ENCODE measurements around the gene SEPTIN12.

The SEPTIN12 gene

DNA sequence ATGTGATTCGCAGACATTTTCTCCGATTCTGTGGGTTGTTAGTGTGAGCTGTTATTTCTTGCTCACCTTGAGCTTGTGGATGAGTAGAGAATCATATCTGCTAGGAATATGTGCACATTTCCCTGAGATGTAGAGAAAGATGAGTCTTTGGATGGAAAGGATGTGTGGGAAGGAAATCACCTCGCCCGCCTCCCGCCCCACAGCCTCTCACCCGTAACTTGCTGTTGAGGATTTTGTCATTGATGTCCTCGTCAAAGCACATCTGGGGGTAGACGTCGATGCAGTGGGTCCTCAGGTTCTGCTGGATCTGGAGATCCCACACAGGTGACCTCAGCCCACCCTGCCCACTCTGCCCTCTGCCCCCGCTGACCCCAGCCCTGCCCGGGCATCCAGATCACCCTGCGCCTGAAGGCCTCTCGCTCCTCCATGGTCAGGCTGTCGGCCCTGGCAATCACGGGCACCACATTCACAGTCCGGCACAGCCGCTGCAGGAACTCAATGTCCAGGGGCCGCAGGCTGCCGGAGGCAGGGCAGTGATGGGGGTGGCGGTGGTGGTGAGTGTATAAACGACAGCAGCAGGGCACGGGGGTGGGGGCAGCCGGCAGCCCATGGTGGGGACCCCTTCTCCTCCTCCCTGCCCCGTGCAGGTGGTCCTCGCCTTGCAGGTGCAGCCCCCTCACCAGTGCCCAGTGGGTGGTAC is 4.7 kb downstream of the SEPTIN12 start:
- no peak for DNase-seq

DNA sequence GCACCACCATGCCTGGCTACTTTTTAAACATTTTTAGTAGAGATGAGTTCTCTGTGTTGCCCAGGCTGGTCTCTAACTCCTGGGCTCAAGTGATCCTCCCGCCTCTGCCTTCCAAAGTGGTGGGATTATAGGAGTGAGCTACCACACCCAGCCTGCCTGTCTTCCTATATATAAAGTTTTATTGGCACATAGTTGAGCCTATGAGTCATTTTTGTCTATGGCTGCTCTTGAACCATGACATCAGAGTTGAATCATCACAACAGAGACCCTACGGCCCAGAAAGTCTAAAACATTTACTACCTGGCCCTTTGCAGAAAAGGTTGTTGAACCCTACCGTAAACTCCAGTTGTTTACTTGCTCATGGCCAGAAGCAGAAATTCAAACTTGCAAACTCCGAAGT is 7.9 kb downstream of the SEPTIN12 start:
- DNase-seq, result no peak

DNA sequence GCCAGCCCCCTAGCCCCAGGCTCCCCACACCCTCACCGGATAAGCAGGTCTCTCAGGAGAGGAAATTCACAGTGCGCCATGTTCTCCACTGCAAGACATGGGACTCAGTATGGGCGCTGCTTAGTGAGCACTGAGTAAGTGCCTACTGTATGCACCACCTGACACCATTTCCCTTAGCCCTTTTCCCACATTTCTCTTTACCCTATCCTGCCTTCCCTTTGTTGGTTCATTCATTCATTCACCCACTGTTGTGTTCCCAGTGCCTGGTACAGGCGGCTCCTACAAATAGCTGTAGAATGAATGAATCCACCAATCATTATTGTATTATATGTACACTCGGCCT is 10.1 kb downstream of the SEPTIN12 start:
- no peak for DNase-seq

DNA sequence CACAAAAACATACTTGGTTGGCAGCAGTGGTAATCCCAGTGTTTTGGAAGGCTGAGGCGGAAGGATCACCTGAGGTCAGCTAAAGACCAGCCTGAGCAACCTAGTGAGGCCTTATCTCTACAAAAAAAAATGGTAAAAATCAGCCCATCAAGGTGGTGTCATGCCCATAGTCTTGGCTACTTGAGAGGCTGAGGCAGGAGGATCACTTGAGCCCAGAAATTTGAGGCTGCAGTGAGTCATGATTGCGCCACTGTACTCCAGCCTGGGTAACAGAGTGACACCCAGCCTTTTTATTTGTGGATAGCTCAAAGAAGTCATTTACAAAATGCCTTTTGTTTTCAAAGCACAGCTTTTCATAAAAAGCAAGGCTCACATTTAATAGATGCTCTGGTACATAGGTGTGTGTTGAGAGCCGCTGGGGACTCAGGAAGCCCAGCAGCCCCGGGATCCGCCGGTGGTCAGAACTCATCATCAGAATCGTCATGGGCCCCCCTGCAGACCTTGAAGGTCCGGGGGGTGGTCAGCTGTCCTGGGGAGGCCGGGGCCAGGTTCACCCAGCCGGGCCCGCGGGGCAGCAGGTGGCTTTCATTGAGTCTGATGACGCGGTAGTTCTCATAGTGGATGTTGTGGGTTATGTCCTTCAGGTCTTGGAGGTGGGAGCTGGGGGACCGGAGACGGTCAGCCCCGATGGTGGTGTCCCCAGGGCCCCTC is 10.7 kb downstream of the SEPTIN12 start:
- DNase-seq, result no peak

DNA sequence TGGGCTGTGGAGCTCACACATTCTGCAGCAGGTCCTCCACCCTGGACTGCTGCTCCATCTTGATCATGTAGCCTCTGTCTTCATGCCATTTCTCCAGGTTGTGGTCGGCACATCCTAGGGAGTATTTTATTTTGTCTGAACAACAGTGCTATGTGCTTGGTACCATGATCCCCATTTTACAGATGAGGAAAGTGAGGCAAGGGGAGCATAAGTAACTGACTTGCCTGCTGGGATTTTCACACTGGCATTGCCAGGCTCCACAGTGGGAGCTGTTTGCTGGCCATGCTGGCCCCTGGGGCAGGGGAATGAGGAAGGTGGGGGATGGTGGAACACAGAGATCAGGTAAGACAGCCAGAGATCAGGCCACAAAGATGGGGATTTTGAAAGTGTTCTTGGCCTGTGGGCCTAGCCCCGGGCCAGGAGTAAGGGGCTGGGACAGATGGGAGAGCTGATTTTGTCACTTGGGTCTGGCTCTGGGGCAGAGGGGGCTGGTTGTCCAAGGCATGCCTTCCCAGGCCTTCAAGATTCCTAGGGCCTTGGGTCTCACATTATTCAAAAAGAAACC is 11.9 kb downstream of the SEPTIN12 start:
- no peak for DNase-seq

DNA sequence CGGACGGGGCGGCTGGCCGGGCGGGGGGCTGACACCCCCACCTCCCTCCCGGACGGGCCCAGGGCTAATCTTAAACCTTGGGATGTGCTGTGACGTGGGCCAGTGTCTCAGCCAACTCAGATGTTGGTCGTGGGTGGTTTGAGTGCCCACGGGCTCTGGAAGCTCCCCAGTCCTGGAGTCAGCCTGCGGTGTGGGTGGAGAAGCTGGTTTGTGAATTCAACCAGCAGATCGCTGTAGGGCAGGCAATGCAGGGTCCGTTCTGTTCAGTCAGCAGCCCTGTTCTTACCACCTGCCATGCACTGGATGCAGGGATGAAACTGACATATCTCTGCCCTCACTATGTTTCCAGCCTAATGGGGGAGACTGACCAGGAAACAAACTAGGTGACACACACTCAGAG is 13.1 kb downstream of the SEPTIN12 start:
- no peak for DNase-seq

DNA sequence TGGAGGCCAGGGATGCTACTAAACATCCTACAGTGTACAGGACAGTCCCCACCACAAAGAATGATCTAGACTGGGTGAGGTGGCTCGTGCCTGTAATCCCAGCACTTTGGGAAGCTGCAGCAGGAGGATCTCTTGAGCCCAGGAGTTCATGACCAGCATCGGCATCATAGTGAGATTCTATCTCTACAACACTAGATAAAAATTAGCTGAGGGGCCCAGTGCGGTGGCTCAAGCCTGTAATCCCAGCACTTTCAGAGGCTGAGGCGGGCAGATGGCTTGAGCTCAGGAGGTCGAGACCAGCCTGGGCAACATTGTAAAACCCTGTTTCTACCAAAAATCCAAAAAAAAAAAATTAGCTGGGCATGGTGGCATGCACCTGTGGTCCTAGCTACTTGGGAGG is 15.8 kb downstream of the SEPTIN12 start:
- no peak for DNase-seq

DNA sequence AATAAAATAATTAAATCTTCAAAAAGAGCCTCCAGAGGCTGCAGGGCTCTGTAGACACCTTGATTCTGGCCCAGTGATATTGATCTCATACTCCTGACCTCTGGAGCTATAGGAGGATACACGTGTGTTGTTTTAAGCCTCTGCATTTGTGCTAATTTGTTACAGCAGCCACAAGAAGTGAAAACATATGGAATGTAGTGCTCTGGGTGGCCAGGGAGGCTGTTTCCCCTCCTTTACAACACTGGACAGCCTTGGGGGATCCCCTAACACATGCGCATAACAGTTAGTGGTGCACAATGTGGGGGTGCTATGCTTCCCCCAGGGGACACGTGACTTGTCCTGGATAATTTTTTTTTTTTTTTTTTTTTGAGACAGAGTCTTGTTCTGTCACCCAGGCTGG is 16.5 kb downstream of the SEPTIN12 start:
- no peak for DNase-seq

DNA sequence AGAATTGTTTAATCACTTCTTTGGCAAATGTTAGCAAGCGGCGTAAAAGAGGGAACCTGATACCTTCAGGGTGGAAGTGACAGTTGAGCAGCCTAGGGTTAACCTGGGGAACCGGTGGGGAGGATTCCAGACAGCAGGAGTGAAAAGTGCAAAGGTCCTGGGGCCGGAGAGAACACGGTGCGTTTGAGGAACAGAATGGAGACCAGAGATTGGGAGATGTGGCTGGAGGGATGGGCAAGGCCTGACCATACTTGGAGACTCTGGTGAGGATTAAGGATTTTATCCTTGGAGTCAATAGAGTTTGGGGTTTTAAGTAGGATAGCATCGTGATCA is 18.9 kb downstream of the SEPTIN12 start:
- DNase-seq, result no peak

DNA sequence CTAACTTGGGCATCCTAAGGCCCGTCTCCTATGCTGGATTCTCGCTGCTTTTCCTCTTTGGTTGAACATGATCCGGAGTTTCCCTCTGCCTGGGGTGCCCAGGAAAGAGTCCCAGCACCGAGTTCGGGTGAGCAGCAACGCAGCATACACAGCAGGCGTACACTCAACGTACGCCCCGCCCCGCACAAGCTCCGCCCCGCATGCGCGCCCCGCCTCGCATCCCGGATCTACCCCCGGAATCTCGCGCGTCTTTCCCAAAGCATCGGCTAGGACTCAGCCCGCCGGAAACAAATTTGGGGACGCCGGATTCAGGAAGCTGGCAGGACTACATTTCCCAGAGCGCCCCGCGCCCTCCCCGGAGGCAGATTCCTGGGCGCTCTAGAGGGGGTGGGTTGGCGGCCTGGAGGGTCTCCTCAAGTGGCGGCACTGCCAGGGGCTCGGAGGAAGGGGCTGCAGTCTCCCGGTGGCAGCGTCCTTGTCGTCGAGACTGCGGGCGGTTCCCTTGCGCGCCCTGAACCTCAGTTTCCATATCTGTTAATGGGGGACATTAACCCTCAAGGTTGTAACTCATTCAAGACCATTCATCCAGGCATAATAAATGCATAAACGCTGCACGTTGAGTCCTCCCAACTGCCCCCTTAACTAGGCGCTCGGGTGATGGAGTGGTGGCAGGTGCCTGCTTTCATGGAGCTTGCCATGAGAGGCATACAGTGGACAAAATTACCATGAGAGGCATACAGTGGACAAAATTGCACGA is 19.4 kb downstream of the SEPTIN12 start:
- peak; percentile 94 for DNase-seq

DNA sequence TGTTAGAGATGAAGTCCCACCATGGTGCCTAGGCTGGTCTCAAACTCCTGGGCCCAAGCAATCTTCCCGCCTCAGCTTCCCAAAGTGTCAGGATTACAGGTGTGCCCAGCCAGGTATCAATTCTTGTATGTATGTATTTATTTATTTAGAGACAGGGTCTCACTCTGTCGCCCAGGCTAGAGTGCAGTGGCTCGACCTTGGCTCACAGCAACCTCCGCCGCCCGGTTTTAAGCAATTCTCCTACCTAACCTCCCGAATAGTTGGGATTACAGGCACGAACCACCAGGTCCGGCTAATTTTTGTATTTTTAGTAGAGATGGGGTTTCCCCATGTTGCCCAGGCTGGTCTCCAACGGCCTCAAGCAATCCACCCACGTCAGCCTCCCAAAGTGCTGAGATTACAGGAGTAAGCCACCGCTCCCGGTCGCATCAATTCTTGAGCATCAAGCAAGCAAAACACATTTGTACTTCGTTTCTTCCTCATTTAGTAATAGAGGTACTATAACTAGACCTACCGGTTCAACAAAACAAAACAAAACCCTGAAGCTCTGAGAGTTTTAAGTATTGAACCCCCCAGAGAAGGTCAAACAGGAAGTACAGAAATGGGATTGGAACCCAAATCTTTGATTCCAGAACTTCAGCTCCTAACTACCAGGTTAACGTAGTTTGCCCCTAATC is 20.1 kb downstream of the SEPTIN12 start:
- DNase-seq, result no peak

DNA sequence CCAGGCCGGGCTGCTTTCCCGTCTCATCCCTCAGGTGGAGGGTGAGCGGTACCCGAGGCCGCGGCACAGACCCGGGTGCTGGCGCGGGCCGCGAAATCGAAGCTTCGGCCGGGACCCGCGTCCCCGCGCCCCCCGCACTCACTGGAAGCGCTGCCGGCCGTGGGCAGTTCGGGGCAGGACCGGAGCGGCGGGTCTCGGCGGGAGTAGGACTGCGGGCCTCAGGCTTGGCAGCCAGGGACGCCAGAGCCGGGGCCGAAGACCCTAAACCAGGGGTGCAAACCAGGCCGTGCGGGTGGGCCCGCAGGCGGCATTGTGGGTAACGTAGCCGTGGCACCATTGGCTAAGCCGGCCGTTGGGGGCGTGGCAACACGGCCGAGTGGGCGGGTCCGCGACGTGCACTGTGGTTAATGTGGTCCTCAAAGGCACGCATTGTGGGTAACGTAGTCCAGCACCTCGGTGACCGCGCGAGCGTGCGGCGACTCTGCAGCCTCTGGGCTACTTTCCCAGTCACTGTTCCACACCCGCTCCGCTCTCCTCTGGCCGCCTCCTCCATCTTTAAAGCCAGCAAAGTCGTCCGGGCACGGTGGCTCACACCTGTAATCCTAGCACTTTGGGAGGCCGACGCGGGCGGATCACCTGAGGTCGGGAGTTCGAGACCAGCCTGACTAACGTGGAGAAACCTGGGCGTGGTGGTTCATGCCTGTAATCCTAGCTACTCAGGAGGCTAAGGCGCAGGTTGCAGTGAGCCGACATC is 21.1 kb downstream of the SEPTIN12 start, which contains the start of gene ZNF500:
ZNF500 (minus strand) TSS at position 288 of the 754 bp plus-strand sequence. CDS start 1,184 bp downstream, outside the sequence.
- peak; percentile 94 for DNase-seq

DNA sequence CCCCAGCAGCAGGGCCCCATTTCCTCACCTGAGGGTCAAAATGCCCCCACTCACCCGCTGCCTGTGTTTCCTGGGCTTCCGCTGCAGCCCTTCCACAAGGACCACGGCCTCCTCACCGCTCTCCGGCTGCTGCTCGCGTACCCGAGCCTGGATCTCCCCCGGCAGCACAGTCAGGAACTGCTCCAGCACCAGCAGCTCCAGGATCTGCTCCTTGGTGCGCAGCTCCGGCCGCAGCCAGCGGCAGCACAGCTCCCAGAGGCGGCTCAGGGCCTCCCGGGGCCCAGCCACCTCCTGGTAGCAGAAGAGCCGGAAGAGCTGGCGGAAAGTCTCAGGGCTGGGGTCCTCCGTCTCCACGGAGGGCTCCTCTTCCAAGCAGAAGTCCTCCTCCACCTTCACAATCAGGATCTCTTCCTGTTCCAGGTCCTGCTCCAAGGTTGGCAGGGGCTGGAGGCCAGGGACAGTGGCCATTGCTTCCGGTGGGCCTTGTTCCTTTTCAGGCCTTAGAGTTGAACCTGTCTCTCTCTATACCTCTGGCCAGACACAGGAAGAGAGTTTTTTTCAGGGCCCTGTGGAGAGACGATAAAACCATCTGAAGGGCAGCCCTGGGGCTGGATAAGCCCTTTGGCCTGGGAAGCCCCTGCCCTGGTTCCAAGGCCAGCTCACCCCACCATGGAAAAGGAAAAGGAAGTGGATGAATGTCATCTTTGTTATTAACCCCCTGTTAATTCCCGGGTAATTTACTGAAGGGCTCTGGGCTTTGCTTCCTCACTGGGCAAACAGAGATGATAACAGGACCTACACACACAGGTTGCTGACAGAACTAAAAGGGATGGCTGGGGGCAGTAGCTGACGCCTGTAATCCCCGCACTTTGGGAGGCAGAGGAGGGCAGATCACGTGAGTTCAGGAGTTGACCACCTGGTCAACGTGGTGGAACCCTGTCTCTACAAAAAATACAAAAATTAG is 22.4 kb downstream of the SEPTIN12 start:
- no peak for DNase-seq

DNA sequence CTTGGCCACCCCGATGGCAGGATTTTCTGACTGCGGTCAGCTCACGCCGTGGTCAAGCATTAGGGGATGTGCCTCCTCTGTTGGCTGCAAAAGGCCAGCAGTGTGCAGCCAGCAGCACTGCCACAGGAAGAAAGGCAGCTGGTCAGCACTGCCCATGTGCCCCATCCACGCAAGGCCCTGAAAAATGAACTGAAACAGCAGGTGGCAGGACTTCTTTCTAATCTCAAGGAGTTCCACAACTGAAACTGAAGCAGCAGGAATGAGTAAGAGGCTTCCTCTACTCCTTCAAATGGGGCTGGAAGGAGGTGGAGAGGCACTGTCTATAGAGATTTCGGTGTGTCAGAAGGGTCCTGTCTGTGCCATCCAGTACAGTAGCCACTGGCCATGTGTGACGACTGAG is 24.4 kb downstream of the SEPTIN12 start:
- no peak for DNase-seq

DNA sequence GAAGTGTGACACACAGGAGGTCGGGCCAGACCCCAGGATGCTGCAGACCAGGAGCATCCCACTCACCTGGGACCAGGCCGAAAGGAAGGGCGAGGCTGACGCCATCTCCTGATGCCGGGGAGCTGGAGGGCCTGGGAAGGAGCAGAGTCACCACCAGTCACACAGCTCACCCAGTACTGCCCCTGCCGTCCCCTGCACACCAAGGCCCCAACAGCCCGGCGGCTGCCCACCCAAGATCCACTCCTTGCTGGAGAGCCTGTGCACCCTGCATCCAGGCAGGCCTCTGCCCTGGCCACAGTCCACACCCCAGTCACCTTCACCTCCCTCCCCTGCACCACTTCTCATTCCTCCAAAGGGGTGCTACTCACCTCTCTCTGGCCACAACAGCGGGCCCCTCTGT is 25.9 kb downstream of the SEPTIN12 start:
- no peak for DNase-seq

DNA sequence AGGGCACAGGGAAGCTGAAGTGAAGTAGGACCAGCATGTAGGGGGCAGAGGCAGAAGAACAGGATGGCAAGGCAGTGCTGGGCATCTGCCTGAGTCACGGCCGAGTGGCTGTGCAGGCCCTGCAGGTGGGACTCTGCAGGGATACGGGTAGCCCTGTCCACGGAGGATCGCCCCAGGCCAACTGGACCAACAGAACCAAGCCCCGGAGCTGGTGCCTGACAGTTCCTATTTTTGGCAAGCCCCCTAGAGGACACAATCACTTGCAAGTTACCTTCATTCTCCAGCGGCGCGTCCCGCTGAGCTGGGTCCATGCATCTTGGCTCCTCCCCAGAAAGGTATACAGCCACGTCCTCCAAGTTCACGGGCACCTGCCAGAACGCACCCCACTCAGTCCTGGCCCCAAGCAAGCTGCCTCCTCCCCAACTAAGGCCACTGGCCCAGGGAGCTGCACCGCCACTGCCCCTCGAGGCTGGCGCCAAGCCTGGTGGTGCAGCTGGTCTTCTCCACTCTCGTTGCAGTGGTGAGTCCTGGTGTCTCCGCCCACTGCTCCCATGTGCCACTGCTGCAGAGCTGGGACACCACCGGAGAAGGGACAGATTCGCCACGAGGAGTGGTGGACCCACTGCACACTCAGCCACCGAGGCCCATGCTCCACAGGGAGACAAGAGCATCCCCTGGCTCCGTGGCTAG is 27.8 kb downstream of the SEPTIN12 start:
- no peak for DNase-seq

DNA sequence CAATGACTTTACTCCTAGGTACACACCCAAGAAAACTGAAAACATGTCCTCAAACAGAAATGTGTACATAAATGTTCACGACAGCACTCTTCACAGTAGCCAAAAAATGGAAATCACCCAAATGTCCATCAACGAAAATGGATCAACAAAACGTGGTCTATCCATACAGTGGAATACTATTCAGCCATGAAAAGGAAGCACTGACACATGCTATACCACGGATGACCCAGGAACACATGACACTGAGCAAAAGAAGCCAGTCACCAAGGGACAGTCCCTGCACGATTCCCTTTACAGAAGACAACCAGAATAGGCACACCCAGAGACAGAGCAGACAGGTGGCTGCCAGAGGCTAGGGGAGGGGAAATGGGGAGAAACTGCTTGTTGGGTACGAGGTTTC is 32.5 kb downstream of the SEPTIN12 start:
- no peak for DNase-seq

DNA sequence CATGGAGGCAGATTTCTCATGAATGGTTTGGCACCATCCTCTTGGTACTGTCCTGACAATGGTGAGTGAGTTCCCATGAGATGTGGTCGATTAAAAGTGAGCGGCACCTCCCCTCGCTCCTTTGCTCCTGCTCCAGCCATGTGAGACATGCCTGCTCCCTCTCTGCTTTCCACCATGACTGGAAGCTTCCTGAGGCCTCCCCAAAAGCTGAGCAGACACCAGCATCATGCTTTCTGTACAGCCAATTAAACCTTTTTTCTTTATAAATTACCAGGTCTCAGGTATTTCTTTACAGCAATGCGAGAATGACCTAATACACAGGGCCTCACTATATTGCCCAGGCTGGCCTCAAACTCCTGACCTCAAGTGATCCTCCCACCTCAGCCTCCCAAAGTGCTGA is 33.3 kb downstream of the SEPTIN12 start:
- DNase-seq, result no peak

DNA sequence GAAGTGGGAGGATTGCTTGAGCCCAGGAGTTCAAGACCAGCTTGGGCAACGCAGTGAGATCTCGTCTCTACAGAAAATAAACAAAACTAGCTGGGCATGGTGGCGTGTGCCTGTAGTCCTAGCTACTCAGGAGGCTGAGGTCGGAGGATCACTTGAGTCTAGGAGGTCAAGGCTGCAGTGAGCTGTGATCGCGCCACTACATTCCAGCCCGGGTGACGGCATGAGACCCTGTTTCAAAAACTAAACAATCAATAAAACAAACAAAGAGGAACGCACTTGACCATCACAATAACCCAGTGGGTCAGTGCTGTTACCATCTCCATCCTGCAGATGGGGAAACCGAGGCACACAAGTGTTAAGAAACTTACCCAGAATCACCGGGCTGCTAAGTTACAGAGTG is 34.9 kb downstream of the SEPTIN12 start:
- DNase-seq, result no peak

DNA sequence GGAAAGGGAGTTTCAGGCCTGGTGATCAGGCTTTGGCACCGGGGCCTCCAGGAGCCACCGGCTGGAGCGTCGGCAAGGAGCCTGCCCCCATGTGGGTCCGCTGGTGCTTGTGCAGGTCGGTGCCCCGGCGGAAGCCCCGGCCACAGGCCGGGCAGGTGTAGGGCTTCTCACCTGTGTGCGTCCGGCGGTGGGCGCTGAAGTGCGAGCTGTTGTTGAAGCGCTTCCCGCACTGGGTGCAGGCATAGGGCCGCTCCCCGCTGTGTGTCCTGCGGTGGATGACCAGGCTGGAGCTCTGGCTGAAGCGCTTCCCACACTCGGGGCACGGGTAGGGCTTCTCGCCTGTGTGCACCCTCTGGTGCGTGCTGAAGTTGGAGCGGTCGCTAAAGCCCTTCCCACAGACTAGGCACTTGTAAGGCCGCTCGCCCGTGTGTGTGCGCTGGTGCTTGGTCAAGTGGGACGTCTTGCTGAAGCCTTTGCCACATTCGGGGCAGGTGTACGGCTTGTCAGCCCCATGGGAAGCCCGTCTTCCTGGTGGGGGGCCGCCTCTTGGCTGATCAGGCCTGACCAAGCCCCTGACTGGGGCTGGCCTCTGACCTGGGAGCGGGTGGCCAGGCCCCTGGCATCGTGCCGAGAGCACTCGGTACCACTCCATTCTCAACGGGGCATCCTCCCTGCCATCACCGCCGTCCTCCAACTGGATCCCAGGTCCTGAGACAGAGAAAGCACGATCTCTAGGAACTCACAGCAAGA is 35.6 kb downstream of the SEPTIN12 start:
- no peak for DNase-seq

All from NCI-H2107 (cell line).